Keratinocyte (primary cell): ENCODE data around the gene CRX.

ENCODE experiments used
- EZH2 ChIP-seq: IDR thresholded peaks from one replicate; pipeline ENCODE4 v1.6.1; 2012; ENCODE audit warnings: inconsistent platforms, mild to moderate bottlenecking, low read length, moderate library complexity
- TF ChIP-seq, protein P1 (sequence below), 3 experiments: IDR thresholded peaks in 1 of 3; conservative IDR thresholded peaks in 1 of 3; optimal IDR thresholded peaks in 1 of 3; 2 replicates in 2 of 3; 3 replicates in 1 of 3; pipeline versions ENCODE3 to v1.5.1; 2011; ENCODE audit warnings: low read length in 3 of 3, mild to moderate bottlenecking in 3 of 3, moderate library complexity in 2 of 3, control low read depth in 1 of 3, inconsistent platforms in 1 of 3; ENCODE audit not compliant: insufficient read depth in 2 of 3; ENCODE audit errors: extremely low read depth in 1 of 3

DNA sequence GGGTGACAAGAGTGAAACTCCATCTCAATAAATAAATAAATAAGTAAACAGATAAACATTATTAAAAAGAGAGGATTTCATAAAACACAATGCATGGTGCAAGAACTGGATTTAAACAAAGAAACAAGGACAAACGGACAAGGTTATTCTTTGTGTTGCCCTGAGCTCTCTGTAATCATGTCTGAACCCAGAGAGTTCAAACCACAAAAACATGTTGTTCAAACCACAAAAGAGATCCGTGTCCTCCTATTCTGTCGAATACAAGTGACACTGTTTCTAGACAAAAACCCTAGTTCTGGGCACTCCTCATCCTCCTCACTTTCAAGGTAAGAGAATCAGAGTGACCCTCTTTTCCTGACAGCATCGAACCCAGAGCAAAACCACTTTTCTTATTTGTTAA is 32.7 kb downstream of the CRX start:
- TF ChIP-seq, protein P1, sequence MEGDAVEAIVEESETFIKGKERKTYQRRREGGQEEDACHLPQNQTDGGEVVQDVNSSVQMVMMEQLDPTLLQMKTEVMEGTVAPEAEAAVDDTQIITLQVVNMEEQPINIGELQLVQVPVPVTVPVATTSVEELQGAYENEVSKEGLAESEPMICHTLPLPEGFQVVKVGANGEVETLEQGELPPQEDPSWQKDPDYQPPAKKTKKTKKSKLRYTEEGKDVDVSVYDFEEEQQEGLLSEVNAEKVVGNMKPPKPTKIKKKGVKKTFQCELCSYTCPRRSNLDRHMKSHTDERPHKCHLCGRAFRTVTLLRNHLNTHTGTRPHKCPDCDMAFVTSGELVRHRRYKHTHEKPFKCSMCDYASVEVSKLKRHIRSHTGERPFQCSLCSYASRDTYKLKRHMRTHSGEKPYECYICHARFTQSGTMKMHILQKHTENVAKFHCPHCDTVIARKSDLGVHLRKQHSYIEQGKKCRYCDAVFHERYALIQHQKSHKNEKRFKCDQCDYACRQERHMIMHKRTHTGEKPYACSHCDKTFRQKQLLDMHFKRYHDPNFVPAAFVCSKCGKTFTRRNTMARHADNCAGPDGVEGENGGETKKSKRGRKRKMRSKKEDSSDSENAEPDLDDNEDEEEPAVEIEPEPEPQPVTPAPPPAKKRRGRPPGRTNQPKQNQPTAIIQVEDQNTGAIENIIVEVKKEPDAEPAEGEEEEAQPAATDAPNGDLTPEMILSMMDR (optimal IDR thresholded peaks at IDR 0.05 in 1 of 3, IDR thresholded peaks at IDR 0.05 in 1 of 3, conservative IDR thresholded peaks at IDR 0.05 in 1 of 3; ENCODE audit: extremely low read depth in 1 of 3, insufficient read depth in 2 of 3, low read length in 3 of 3) = no peak
- no peak for TF ChIP-seq EZH2
